TTC549 (cell line): Measurements from ENCODE around the gene CHIT1.
"Not testable (repeated sequence)": the region's sequence is repeated elsewhere in the genome, so short reads cannot be mapped to it uniquely, and the experiment has no call there.

Source experiments
- FAIRE-seq: peaks from 2 replicates; lab custom pipeline; 2012; peaks lifted over from hg19 to GRCh38; lab: Jason Lieb, UNC

CHIT1 gene

DNA sequence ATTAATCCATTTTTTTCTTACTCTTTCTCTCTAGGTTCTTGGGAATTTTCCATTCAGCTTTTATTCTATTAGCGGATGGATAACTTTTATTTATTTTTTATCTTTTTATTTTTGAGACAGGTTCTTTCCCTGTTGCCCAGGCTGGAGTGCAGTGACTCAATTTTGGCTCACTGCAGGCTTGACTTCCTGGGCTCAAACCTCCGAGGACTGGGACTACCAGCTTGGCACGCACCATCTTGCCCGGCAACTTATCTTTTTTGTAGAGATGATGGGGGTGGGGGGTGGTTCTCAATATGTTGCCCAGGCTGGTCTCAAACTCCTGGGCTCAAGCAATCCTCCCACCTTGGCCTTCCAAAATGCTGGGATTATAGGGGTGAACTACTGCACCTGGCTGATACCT, 36.1 kb upstream of the CHIT1 start:
- no peak for FAIRE-seq

DNA sequence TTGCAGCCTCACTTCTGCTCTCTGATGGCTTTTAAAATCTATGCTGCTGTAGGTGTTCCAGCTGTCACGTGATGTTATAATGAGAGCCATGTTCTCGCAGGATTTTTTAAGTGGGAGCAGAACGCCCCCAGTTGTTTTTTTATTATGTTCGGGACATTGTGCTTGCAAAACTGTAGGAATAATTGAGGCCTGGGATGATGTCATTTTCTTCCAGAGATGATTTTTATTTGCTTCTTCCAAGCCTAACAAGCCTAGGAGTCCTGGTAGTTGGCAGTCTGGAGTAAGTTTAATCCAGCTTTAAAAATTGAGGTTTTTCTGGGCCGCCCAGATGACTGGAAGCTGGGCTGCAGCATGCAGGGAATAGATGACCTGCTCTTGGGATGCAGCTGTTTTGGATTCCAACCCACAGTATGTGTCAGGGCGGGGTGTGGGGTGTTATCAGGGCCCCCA, 34.6 kb upstream of the CHIT1 start:
- FAIRE-seq = no peak

DNA sequence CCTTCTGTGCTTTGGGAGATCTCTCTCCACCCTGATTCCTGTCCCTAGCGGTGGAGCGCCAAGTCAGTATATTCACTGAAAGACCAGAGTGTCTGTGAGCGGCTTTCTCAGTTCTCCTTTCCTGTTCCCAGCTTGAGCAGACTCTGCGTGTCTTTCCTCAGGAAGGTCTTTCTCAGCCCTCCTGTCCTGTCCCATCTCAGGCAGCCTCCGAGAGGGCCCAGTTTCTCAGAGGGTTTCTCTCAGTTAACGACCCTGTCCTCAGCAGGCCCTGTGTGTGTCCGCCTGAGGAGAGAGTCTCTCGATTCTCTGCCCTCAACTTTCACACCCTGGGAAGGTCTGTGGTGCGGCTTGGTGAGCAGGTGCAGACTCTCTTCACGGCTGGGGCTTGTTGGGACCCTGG, 34.0 kb upstream of the CHIT1 start:
- FAIRE-seq = no peak

GRCh38 chr1:203256636-203257035, 27.2 kb upstream of the CHIT1 start:
- FAIRE-seq = not testable (repeated sequence)

- not testable (repeated sequence) for FAIRE-seq
These were observed 25.3 kb upstream of the CHIT1 start for GRCh38 chr1:203254782-203255181.

- FAIRE-seq = no peak
These were observed 23.2 kb upstream of the CHIT1 start for GRCh38 chr1:203252678-203253077.

DNA sequence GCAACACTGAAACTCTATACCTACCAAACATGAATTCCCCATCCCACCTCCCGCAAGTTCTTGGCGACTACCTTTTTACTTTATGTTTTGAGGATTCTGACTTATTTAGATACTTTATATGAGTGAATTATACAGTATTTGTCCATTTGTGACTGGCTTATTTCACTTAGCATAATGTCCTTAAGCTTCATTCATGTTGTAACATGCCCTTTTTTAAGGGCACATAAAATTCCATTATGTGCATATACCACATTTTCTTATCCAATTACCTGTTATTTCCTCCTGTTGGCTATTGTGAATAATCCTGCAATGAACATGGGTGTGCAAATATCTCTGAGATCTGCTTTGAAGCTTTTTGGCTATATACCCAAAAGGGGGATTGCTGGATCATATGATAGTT, 22.0 kb upstream of the CHIT1 start:
- no peak for FAIRE-seq

GRCh38 chr1:203250911-203251310, 21.4 kb upstream of the CHIT1 start:
- no peak for FAIRE-seq

GRCh38 chr1:203244776-203245175, 15.3 kb upstream of the CHIT1 start:
- no peak for FAIRE-seq

GRCh38 chr1:203241708-203242107, 12.2 kb upstream of the CHIT1 start:
- not testable (repeated sequence) for FAIRE-seq

DNA sequence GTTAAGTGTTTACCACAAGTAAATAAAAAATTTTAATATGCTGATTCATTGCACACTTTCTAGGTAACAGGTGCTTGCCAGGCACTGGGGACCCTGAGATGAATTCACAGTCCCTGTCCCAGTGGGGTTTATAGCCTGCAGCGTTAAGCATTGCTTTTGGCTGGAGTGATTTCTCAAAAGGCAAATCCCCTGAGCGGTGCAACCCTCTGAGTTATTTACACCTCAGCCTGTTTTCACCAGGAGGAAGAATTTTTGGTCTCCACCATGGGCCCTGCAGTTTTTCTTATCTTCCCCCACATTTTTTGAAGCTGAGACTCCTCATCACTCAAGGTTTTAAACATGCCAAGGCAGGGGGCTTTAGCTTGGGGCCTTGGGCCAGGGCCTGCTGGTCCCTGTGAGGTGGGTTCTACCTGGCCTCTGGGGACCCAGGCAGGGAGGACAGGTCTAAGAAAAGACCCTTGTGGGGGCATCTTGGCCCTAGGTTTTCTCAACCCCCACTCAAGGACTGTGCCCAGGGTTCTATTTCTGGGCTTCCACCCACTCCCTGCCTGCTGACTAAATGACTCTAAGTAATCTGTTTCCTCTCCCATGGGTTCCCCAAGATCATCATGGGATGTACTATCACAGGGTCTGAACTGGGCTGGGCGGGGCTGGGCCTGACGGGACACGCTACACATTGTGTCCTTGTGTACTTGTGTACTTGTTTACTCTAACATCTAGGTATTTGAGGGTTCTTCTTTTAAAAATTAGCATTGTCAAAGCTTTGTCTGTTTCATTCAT, 10.2 kb upstream of the CHIT1 start:
- FAIRE-seq = no peak

DNA sequence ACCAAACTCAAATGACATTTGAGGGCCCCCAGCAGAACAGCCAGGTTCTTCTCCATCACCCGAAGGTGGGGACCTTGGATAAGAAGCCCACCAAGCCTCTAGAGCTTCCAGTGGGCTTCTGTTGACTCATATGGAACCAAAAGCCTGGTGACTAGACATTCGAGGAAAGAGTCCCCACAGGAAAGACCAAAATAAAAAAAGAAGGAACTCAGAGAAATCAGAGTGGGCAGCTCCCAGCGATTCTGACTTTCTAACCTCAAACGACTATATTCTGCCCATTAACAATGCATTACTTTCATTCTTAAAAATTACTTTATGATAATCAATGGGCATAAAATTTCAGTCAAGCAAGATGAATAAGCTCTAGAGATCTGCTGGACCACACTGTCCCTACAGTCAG, 9.6 kb upstream of the CHIT1 start:
- no peak for FAIRE-seq

DNA sequence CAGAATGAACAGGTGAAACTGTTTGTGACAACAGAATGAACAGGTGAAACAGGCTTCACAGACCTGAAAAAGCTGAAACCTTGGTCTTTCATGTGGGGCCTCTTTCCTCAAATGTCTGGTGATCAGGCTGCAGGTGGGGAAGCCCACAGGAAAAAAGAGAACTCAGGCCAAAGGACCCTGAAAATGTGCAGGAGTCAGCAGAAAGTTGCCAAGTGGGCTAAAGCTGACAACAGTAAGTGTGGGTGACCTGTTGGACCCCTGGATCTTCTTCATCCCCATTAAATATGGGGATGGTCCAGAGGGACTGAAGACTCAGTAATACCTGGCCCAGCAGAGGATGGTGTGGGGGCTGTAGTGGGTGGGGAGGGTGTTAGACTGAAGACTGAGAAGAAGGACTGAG, 9.1 kb upstream of the CHIT1 start:
- FAIRE-seq = no peak

DNA sequence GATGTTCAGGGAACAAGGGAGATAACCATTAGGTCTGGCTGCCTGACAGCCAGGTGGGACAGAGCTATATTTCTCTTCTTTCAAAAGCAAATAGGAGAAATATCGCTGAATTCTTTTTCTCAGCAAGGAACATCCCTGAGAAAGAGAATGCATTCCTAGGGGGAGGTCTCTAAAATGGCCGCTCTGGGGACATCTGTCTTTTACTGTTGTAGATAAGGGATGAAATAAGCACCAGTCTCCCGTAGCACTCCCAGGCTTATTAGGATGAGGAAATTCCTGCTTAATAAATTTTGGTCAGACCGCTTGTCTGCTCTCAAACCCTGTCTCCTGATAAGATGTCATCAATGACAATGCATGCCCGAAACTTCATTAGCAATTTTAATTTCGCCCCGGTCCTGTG, 5.4 kb upstream of the CHIT1 start:
- not testable (repeated sequence) for FAIRE-seq

GRCh38 chr1:203228670-203229069, 803 bp downstream of the CHIT1 start:
- FAIRE-seq = no peak

DNA sequence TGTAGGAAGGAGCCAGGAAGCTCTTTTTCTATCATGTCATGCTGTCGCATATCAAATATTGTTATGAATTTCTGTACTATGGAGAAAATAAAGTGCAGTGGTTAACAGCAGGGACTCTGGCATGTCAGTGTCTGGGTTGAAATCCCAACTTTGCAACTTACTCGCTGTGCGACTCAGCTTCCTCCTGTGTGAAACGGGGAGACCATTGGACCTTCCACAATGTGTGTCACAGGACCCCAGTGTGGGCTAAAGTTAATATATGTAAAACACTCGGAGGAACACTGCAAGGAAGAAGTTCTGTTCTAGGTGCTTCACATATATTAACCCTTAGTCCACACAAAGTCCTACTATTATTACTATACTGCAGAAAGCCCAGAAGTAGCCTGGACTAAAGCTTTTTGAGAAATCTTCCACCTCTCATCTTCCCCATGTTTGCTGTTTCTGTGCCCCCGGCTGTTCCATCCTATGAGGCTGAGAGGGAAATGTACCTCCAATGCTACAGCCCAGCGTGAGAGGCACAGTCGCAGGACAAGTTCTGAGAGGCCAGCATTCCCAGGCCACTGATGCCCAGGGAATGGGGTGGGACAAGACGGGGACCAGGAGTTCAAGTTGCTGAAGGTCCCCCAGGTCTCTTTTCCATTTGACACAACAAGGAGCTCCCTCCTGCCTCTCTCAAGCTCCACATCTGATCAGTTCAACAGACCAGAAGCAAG, 1.9 kb downstream of the CHIT1 start:
- FAIRE-seq = no peak

DNA sequence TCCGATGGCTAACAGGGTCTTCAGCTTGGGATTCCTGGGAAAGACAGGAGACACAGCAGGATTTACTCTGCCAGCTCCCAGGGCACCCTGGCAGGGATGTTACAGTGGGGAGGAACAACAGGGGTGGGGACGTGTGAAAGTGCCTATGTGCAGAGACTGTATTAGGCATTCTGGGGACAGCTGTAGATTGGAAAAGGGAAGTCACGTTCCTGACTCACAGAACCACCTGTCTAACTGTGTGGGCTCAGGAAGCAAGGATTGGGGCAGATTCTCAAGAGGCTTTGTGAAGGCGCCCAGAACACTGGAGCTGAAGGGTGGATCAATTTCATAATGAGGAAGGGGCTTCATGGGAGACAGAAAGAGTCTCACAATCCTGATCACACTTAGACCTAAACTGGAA, 4.4 kb downstream of the CHIT1 start:
- FAIRE-seq = no peak

GRCh38 chr1:203223012-203223775, 6.3 kb downstream of the CHIT1 start:
- FAIRE-seq = no peak

DNA sequence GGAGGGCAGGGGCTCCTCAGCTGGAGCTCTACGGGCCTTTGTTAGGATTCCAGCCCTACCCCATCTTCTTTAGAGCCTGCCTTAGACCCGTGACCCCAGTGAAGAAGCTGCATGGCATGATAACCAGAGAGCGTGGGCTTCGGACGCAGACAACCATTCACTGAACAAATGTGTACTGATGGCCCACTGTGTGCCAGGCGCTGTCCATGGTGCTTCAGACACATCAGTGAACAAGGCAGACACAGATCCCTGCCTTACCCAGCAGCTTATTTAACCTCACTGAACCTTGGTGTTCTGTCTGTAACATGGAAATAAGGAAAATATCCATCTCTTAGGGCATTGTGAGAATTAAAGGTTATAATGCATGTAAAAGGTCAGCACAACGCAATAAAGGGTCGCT, 9.5 kb downstream of the CHIT1 start:
- FAIRE-seq = no peak

GRCh38 chr1:203219171-203219570, 10.3 kb downstream of the CHIT1 start:
- FAIRE-seq = no peak

DNA sequence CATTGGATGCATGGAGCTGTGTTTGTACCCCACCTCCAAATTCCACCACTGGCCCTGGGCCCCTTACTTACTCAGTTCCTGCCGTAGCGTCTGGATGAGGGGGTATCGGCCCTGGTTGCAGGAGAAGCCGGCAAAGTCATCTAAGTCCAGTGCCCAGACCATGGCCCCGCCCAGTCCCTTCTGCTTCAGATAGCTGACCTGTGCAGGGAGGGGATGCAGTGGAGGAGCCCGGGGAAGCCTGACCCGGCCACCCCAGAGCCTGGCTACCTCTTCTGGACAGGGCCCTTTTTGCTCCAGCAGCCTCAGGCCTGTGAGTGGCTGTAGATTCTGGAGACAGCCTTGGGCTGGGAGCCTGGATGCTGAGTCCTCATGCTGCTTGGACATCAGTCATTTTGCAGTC, 11.8 kb downstream of the CHIT1 start:
- FAIRE-seq = no peak

- FAIRE-seq = no peak
These were observed 12.3 kb downstream of the CHIT1 start for GRCh38 chr1:203217139-203217655.
